Spinal cord (tissue), 10 donors: ENCODE data around the gene RGPD8. TPM values are rescaled to one million over a fixed set of nuclear protein-coding genes. Genes with fewer than 3 reads are reported as not detected.
"Not testable (repeated sequence)": the region's sequence is repeated elsewhere in the genome, so short reads cannot be mapped to it uniquely, and the experiment has no call there.

Experiments used
- DNase-seq, 6 donors: peaks; one replicate each; pipeline versions ENCODE4 v3.0.0 to v3.0.0-alpha.2; 2013 to 2015; ENCODE audit warnings: low spot score in 6 of 6, low read depth in 4 of 6
- H3K27ac ChIP-seq: one replicate; pipeline ENCODE4 v1.5.1; 2013; ENCODE audit warnings: low read depth, low read length, control low read depth
- H3K27me3 ChIP-seq: one replicate; pipeline ENCODE4 v1.6.1; 2013; ENCODE audit warnings: low read length; ENCODE audit not compliant: control insufficient read depth, insufficient read depth
- H3K36me3 ChIP-seq: one replicate; pipeline ENCODE4 v1.6.1; 2013; ENCODE audit warnings: low read length; ENCODE audit not compliant: control insufficient read depth, insufficient read depth
- H3K4me1 ChIP-seq: one replicate; pipeline ENCODE4 v1.6.1; 2013; ENCODE audit warnings: low read length; ENCODE audit not compliant: control insufficient read depth, insufficient read depth
- H3K4me3 ChIP-seq: one replicate; pipeline ENCODE4 v1.5.1; 2013; ENCODE audit warnings: low read depth, low read length, control low read depth
- H3K9me3 ChIP-seq: one replicate; pipeline ENCODE4 v1.6.1; 2013; ENCODE audit warnings: low read length; ENCODE audit not compliant: control insufficient read depth, insufficient read depth
- WGBS: methylation state at CpG from one replicate; pipeline ENCODE4 v1.1.5; 2013; ENCODE audit warnings: missing lambda C conversion rate; ENCODE audit not compliant: insufficient coverage; 5-methylcytosine and 5-hydroxymethylcytosine counted together
- polyA plus RNA-seq, 2 donors: library from polyadenylated mRNA; unstranded; fragments of 120-200 nt; gene quantifications; one replicate each; pipeline ENCODE4 v1.2.1, GENCODE V29; 2013; ENCODE audit not compliant: insufficient read length in 2 of 2
- total RNA-seq, 2 donors: library from RNA; depleted of rRNA in 1 of 2; stranded (reverse); fragments of 120-200 nt in 1 of 2; fragments of >200 nt in 1 of 2; gene quantifications; one replicate each; pipeline versions ENCODE4 v1.2.3 to v1.2.4, GENCODE V29; 2013 to 2014
- donor health status: healthy.

Gene RGPD8
- total and polyA plus RNA-seq, 4 donors = 2.1 to 31.8 (median 11.0) TPM

DNA sequence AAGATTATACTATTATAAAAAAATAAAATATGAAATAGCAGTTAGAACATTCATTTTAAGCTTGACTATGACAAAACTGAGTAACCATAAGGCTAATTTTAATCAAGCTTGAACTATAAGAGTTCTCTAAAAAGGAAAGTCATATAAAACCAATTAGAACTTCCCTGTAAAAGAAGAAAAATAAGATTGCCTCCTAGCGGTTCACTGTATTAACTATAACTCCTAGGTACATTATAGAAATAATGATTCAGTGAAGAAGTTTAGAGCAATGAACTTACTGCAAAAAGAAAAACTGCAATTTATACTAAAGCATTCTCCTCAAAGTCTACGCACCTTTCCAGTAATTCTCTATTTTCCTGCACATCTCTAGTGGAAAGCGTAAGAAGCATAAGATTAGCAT, 16.6 kb downstream of the RGPD8 start:
- not testable (repeated sequence) for H3K36me3 ChIP-seq, H3K27me3 ChIP-seq, H3K4me3 ChIP-seq, H3K27ac ChIP-seq, DNase-seq, H3K4me1 ChIP-seq, H3K9me3 ChIP-seq
- WGBS = no CpG with 5 or more reads among the region's 3 CpGs

DNA sequence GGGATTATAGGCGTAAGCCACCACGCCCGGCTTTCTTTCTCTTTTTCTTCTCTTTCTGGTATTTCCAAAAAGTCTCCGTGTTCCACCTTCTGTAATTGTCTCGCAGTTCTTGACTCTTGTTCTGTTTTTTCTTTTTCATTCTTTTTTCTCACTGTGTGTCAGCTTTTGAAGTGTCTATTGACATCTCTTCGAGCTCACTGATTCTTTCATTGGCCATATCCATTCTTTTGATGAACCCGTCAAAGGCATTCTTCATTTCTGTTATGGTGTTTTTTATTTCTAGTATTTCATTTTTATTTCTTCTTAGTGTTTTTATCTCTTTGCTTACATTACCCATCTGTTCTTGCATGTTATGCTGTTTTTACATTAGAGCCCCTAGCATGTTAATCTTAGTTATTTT, 73.4 kb downstream of the RGPD8 start:
- DNase-seq, H3K36me3 ChIP-seq, H3K9me3 ChIP-seq, H3K4me1 ChIP-seq, H3K27me3 ChIP-seq, H3K4me3 ChIP-seq, H3K27ac ChIP-seq: not testable (repeated sequence)
- WGBS = 98% methylated on average over 5 of the region's 7 CpGs

DNA sequence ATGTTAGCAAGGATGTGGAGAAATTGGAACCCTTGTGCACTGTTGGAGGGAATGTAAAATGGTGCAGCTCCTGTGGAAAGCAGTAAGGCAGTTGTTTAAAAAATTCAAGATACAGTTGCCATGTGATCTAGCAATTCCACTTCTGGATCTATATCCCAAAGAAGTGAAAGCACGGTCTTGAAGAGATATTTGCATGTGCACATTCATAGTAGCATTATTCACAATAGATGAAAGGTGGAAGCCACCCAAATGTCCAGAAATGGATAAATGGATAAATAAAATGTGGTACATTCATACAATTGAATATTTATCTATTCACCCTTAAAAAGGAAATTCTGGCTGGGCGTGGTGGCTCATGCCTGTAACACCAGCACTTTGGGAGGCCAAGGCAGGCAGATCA, 79.1 kb downstream of the RGPD8 start:
- not testable (repeated sequence) for DNase-seq, H3K27ac ChIP-seq

DNA sequence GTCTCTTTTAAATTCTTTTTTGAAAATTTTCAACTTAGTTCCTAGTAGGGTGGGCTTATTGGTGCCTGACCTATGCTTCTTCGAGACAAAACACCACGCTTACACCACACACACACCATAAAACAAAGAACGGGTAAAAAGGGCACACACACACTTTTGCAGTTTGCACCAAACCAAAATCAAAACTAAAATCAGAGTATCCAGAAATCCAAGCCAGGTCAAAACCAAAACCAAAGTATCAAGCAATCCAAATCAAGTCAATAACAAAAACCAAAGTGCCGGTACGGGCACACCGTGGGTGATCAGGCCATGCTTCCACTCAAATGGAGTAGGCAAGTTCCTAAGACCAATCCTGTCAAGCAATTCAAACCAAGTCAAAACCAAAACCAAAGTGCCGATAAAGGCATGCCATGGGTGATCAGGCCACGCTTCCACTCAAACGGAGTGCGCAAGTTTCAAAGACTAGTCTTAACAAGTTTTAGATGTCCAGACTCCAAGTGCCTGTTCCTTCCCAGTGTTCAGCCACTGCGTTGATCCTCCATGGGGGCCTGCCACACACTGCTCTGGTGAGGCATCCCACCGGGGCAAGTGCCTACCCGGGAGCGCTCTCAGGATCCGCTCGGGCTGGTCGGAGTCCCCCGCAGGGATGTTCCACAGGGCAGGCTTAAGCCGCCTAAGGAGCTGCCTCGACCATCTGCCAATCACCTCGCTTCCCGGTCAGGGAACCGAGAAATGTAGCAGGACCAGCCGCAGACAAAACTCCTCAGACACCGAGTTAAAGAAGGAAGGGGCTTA, 80.4 kb downstream of the RGPD8 start:
- WGBS = 98% methylated on average over 3 of the region's 25 CpGs
- not testable (repeated sequence) for H3K4me3 ChIP-seq, H3K27me3 ChIP-seq, DNase-seq, H3K9me3 ChIP-seq, H3K27ac ChIP-seq, H3K36me3 ChIP-seq, H3K4me1 ChIP-seq

More for the DNA sequence above, 79.1 kb downstream of the RGPD8 start:
- H3K4me3 ChIP-seq, H3K36me3 ChIP-seq, H3K27me3 ChIP-seq, H3K4me1 ChIP-seq, H3K9me3 ChIP-seq: not testable (repeated sequence)
- no CpG with 5 or more reads among the region's 2 CpGs for WGBS

DNA sequence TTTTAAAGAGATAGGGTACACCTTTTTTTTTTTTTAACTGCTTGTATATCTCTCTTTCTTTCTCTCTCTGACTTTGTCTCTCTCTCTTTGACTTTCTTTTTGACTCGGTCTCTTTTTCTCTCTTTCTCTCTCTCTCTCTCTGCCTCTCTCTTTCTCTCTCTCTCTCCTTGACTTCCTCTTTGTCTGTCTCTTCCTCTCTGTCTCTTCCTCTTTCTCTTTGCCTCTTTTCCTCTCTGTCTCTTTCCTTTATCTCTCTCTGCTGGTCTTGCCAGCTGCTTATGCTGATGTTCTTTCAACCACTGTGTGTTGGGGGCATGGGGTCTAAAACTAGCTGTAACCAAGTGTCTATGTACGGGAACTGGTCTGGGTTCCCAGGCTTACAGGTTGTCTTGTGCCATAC, 81.2 kb downstream of the RGPD8 start:
- not testable (repeated sequence) for H3K9me3 ChIP-seq, H3K27ac ChIP-seq, DNase-seq, H3K36me3 ChIP-seq, H3K4me3 ChIP-seq, H3K27me3 ChIP-seq, H3K4me1 ChIP-seq
- 89% methylated on average over 2 of the region's 2 CpGs for WGBS

DNA sequence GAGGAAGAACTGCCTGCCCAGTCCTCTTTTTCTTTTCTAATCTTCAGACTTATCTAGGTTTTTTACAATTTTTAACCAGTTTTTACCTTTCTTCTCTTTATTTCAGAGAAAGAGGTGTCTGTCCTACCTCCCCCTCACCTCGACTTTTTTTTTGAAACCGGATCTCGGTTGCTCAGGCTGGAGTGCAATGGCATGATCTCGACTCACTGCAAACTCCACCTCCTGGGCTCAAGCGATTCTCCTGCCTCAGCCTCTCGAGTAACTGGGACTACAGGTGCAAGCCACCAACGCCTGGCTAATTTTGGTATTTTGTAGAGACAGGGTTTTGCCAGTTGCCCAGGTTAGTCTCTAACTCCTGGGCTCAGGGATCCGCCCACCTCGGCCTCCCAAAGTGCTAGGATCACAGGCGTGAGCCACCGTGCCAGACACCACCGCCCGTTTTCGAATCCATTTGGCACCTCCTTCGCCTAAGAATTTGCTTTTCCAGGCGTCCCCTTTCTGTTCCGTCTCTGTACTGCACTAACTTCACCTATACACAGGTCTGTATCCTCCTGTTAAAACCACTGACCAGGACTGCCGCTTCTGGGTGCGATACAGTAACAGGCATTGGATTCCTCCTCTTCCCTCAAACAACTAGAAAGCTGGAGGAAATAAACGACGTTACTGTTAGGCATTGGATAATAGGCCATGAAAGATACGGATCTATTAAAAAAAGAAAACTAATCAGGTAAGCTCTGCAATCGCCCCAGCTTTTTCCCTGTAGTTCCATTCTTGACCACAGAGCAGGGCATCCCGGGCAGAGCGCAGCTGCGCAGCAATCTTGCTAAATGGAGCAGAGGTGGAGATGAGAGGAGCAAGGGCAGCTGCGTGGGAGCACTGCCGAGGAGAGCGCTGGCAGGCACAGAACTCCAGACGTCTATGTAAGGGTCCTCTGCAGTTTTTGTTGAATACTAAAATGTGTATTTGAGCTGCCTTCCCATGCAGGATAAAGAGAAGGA, 88.1 kb downstream of the RGPD8 start:
- H3K36me3 ChIP-seq = no peaks in the 10 kb centered on the region
- no peak for DNase-seq
- no peaks in the 10 kb centered on the region for H3K27me3 ChIP-seq
- no peaks in the 10 kb centered on the region for H3K4me1 ChIP-seq
- no peak overlapping the region for H3K4me3 ChIP-seq
- 90% methylated on average over 26 of the region's 30 CpGs for WGBS
- no peaks in the 10 kb centered on the region for H3K9me3 ChIP-seq
- no peak overlapping the region for H3K27ac ChIP-seq

DNA sequence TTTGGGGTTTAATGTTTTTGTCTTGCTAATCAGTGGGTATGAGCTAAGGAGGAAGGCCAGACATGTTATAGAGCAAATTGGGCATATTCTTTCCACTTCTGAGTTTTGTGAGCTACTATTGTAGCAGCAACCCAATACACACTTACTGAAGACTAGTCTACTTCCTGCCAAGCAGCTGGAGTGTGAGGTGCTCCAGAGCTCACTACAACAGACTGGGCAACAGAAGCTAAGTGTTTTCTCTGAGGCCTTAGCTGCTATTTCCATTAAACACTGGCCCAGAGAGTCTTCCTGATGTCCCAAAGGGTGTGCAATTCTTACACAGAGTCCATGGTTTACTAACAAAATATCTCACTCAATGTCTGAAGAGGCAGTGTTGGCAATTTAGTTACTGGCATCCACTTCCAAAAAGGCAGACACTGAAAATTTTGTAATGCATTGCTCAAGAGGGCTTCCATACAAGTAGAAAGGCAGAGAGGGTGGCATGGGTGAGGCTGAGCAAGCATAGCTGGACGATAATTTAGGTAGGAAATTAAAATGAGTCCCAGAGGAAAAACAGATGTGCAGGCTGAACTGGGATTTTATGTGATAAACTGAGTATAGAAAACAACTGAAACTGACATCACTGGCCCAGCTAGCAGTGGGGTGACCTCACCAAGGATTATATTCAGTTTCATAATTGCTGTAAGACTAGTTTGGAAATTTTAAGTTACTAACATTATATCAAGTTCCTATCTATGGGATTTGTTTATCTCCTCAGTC, 89.4 kb downstream of the RGPD8 start:
- no CpG with 5 or more reads among the region's 1 CpG for WGBS
- Histone ChIP-seq H3K27me3 (no peaks in the 10 kb centered on the region), H3K4me3 (no peak overlapping the region), H3K36me3 (no peaks in the 10 kb centered on the region), H3K4me1 (no peaks in the 10 kb centered on the region), H3K27ac (no peak overlapping the region), H3K9me3 (no peaks in the 10 kb centered on the region)
- DNase-seq = no peak

DNA sequence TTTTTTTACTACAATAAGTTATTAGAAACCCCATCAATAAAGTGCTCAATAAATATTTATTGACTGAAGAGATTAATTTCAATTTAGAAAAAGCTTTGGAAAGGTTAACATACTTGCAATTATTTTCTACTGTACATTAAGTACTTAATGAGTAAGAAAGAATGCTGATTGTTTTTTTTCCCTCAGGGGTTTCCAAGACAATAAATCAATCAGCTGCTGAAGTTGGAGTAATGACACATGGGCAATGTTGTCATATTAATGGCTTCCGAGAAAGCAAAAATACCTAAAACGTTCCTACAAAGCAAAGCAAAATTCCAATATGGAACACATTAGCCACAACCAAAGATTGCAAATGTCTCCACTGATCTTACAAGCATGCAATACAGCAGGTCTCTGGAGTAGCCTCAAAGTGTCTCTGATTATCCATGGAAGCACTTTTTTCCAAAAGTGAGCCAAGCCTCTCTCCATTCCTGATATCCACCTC, 91.3 kb downstream of the RGPD8 start:
- DNase-seq = no peak
- Histone ChIP-seq H3K27ac (no peak overlapping the region), H3K27me3 (no peaks in the 10 kb centered on the region), H3K4me3 (no peak overlapping the region), H3K4me1 (no peaks in the 10 kb centered on the region), H3K9me3 (no peaks in the 10 kb centered on the region), H3K36me3 (no peaks in the 10 kb centered on the region)
- no CpG with 5 or more reads among the region's 2 CpGs for WGBS

DNA sequence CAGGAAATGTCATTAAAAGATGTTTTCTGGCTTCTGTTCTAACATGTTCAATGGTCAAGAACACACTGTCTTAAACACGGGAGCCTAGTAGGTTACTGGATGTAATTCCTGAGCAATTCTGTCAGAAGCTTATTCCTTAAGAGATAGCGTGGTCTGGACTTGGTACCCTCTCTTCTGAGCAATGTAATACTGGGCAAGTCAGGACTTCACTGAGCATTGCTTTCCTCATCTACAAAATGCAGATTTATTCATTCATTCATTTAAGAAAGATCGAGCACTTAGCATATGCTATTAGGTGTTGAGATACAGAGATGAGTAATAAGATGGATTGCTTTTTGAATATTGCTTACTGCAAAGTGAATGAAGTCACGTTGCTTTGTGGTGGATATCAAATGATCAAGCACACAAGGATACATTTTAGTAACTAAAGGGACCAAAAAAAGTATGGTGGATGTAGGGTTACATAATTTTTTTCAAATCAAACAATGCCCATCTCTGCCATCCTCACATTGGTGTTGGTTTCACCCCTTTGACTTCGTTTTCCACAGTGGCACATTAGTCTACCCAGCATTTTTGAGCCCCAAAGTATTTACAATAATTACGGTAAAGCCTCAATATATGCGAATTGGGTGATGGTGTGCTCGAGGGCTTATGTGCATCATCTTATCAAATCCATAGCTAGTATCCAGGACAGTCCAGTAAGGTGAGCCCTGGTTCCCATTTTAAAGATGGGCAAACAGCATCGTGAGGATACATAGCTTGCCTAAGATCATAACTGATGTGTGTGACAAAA, 92.8 kb downstream of the RGPD8 start:
- no peaks in the 10 kb centered on the region for H3K9me3 ChIP-seq
- no peaks in the 10 kb centered on the region for H3K27me3 ChIP-seq
- no peak overlapping the region for H3K4me3 ChIP-seq
- no peak overlapping the region for H3K27ac ChIP-seq
- no peaks in the 10 kb centered on the region for H3K4me1 ChIP-seq
- H3K36me3 ChIP-seq = no peaks in the 10 kb centered on the region
- DNase-seq = no peak
- WGBS = 70% methylated on average over 4 of the region's 9 CpGs
